COR-L47 (cell line): ENCODE measurements around the gene PAX7.

Source experiments
- DNase-seq: peaks from one replicate; lab custom pipeline; 2025; lab: John Stamatoyannopoulos, UW

Gene PAX7

DNA sequence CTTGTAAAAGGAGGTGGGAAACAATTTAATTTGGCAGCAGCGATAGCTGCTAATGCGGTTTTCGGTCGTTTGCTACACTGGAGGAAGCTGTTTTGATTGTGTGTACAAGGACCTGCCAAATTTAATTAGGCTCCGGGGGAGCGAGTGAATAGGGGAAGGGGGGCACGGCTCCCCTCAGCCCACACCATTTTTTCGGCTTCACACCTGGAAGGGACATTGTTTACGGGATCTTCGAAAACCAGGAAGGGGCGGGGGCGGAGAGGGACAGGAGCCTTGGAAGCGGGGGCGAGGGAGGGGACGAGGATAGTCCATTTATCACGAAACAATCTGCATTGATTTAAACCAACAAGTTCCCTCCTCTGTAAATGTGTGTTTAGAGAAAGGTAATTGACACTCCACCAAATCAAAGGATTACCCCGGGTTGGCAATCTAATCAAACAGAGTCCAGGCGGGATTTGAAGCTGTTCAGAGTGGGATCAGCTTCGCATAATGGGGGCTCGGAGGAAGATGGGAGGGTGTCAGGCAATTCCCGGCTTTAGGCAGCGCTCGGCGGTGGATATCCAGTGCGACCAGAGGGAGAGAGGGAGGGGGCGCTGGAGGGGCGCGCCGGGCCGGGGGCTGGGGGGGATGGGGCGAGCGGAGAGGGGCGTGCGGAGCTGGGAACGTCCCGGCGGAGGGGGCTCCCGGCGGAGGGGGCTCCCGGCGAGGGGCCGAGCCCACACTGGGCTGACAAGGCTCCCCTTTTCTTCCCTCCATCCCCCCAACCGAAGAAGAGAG lies 9.8 kb downstream of the PAX7 start:
- DNase-seq, result no peak

DNA sequence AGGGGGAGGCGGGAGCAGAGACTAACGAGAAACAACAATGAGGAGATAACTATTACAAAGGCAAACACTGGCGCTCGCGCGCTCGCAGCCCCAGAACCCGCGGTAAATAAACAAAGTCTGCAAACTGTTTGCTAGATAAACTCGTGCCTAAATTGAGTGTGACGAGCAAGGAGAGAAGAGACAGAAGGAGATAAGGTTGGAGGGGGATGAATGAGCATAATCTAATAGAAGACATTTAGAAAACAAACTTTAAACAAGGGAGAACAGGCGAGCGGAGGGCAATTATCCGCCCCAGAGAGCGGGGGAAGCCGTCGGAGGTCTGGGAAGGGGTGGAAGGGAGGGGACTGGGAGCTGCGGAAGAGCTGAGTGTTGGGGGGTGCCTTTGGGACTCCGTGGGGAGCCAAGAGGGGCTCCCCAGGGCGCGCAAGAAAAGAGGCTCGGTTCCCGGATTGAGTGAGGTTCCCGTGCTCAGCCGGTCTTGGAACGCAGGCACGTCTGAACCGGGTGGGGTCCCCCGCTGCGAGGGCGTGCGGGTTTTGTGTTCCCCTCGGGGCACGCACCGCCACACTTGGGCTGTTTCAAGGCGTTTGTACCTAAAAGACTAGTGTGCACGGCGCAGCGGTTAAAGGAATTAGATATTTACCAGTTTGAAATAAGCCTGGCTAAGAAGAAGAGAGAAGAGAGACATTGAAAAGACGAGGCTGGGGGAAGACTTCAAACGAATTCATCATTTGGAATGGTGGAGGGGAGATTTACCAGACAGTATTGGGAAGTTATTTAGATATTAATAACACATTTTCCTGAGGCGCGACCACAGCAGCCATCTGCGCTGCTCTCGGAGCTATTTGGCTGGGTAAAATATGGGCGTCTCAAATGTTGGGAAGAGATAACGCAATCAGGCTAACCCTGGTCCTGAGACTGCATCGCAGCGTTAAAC lies 10.6 kb downstream of the PAX7 start:
- no peak for DNase-seq

DNA sequence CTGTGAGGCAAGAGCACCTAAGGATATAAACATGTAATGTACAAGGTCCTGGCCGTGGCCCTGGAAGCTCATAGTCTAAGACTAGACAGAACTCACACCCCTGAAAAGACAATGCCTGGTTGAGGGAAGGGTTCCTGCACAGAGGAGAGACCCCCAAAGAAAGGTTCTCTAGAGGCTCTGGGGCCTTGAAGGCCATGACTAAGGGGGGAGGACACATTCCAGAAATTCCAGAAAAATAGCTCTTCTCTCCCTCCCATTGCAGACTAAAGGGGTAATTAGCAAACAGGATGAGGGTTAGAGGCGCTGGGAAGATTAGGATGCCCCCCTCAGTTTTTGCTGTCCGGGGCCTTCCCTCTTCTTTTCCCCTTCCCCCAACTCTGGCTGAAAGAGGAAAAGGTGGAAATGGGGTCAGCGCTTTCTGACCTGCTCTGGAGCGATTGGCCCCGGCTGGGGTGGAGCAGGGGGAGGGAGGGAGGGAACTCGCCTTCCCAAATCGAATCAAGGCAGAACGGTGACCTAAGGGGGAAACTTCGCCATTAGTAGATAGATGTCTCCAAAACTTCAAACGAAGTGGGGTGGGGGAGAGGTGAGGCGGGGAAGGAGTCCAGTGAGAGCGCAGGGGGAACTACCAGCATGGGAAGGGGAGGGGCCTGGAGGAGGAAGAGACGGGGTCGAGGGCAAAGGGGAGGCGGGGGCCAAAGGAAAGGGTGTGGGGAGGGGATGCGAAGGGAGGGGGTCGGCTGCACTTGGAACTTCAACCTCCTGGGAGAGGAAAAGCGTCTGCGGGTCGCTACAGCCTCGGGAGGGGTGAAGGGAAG lies 11.8 kb downstream of the PAX7 start:
- DNase-seq, result no peak

DNA sequence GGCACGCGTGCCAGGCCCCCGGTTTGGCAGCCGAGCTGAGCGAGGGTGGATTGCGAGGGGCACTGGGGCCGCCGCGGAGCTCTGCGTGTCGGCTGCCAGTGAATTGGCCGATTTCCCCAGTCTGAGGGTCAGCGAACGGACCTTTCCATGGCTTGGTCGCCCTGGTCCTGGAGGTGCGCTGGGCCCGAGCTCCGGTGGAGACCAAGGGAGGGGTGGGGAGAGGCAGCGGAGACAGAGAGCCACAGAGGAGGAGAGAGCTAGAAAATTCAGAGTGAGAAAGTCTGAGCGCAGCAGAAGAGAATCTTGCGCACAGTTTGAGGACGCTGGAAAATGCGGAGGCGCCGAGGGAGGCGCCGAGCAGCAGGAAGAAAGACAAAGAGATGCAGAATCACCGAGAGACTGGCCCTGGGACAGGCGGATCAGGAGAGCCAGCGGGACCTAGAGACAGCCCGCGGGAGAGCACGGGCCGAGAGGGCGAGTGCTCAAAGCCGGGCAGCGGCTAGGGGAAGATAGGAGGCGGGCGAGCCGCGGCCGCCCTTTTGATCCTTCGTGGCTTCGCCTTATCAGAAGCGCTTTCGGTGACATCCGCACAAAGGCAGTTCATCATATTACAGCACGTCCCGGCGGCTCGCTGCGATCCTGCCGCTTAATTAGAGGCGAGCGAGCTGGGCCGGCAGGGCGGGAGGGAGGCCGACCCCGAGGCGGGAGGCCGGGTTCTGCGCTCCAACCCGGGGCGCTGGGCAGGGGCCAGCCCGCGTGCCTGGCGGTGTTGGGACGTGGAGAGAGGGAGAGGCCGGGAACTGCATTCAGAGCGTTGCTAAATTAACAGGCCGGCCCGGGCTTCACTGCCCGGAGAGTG lies 12.7 kb downstream of the PAX7 start:
- no peak for DNase-seq

- no peak for DNase-seq
Observed at GRCh38 chr1:18644013-18644399, 13.4 kb downstream of the PAX7 start.

GRCh38 chr1:18644446-18644845 lies 13.8 kb downstream of the PAX7 start:
- no peak for DNase-seq

DNA sequence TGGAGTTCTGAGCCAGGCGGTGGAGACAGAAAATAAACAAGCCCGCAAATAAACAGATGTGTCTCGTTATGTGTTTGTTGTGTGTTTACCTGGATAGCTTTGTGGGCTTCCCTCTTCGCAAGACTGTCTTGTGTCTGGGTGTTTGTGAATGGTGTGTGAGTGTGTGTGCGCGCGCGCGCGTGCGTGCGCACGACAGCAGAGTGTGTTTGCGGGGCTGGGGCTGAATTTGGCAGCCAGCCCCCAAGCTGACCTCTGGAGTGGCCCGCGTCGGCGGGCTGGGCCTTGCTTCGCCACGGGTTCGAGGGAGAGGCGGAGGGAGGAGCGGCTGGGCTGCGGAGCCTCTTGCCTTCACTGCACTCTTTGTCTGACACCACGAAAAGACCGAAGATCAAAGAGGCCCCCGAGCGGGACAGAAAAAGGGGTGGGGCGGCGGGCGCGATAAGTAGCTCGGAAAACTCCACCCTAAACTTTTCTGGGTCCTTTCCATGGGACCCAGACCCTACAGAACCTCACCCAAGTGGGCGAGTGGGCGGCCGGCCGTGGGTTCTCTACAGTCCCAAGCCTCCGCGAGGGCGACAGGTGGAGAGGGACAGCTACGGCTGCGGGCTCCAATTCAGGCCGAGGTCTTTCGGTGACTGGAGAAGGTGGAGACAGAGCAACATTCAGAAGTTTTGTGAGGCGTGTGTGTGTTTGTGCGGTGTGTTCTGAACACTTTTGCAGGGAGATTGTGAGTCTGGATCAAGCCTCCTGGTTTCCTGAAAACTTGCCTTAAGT lies 14.5 kb downstream of the PAX7 start:
- DNase-seq, result no peak

DNA sequence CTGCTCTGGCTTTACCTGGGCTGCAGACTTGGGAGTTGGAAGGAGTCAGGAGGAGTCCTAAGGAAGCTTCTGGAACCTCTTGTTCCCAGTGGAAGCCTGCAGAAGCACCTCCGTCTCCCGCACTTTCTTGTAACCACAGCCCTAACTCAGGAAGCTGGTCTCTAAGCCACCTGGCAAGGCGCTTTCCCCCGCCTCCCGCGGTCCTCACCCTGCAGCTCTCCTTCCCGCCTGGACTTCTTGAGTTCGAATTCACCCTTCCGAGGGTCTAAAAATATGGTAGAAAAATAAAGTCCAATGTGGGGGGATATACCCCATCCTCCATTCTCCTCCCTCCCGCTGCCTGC lies 15.1 kb downstream of the PAX7 start:
- DNase-seq, result no peak

GRCh38 chr1:18646091-18646785 lies 15.6 kb downstream of the PAX7 start:
- no peak for DNase-seq

- no peak for DNase-seq
Observed at GRCh38 chr1:18646786-18647410, 16.3 kb downstream of the PAX7 start.

GRCh38 chr1:18647681-18648214 lies 17.1 kb downstream of the PAX7 start:
- DNase-seq, result no peak

DNA sequence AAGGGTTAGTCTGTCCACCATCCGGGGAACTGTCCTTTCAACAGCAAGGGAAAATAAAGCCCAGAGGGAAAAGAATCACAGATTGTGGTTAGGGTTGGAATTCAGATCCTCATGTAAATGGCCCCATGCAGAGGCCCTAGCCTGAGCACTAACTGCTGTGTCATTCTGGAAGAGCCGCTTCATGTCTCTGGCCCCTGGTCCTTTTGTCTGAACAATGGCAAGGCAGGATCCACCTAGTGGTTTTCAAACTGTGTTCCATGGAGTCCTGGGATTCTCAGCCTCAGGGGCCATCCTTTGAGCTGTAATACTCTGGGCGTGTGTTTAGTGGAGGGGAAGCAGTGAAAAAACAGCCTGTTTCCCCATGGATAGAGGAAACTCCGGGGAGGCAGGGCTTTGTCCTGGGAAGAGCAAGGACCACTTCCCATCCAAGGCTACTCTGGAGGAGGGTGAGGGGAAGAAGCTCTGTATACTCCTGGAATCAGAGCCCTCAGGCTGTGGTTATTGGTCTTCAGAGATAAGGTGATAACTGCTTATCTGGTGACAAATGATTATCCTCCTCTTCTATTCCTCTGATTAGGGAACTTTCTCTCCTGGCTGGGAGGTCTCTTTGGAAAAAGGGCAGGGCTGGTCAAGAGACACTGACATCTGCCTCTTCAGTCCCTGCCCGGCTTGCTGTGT lies 19.2 kb downstream of the PAX7 start:
- DNase-seq, result no peak

DNA sequence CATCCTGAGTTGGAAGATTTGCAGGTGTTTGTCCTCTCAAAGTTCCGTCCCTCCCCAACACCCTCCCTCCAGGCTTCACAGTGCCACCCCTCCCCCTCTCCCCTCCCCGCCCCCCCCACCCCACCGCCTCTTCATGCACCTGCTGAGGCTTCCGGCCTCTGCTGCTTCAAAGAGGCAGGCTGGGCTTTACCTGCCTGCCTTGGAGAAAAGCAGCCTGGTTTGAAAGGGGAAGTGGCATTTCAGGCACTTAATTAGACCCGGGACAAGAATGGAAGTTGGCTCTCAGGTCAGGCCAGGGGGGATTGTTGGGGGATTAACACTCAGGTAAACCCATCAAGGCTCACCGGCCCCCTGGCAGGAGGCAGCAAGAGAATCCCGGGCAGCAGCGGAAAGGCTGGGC lies 21.1 kb downstream of the PAX7 start:
- DNase-seq, result no peak

- DNase-seq, result no peak
Observed at GRCh38 chr1:18652791-18653190, 22.1 kb downstream of the PAX7 start.

DNA sequence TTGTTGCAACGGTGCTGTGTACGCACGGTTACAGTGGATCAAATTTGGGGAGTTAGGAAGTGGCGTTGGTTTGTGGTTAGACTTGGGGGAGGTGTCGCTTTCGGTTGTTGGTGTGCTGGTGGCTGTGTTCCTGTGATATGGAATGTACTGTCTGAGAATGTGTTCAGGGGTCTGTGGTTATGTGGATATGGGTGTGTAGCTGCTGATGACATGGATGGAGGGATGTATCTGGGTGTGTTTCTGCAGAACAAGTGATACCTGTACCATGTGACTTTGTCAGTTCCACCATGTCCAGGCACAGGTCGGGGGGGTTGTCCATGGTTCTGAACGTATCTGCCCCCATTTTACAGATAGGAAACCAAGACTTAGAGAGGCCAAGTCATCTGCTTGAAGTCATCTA lies 22.7 kb downstream of the PAX7 start:
- no peak for DNase-seq

GRCh38 chr1:18653916-18654315 lies 23.3 kb downstream of the PAX7 start:
- no peak for DNase-seq

GRCh38 chr1:18654599-18654998 lies 24.0 kb downstream of the PAX7 start:
- DNase-seq, result no peak

- DNase-seq, result no peak
Observed at GRCh38 chr1:18657506-18658201, 27.0 kb downstream of the PAX7 start.
